ENCODE measurements around the gene CTDP1. TPM values are rescaled to one million over a fixed set of nuclear protein-coding genes. Genes with fewer than 3 reads are reported as not detected.
"Not testable (repeated sequence)": the region's sequence is repeated elsewhere in the genome, so short reads cannot be mapped to it uniquely, and the experiment has no call there.

The CTDP1 gene
- total RNA-seq, 1 donor from 2014 or later = 27.3 TPM

DNA sequence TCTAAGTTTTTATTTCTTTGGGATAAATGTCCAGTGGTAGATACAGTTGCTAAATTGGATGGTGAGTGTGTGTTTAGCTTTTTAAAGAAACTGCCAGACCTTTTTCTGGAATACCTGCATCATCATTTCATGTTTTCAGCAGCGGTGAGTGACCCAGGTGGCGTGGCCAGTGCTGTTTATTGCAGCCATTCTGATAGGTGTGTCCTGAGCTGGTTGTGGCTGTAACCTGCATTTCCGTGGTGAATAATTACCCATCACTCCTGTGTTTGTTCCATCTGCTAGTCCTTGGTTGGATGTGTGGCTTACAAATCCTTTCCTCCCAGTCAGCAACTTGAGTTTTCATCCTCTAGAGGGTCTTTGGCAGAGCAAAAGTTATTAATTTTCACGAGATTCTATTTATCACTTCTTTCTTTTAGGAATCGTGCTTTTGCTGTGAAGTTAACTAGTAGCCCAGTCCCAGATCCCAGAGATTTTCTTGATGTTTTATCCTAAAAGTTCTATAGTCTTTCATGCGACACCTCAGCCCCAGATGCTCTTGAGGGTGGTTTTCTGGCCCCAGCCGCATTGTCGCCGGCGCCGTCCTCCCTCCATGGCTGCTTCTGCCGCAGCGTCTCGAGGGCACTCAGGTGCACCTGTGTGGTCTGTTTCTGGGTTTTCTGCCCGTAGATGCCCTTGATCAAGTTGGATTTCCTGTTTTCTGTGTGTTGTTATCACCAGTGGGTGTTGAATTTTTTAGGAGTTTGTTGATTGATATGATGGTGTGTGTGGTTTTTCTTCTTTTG, 44.9 kb downstream of the CTDP1 start:
- DNase-seq (ENCODE audit: low spot score) = no peak

- no peak for DNase-seq (ENCODE audit: low spot score)
Observed at GRCh38 chr18:79725486-79725885, 45.9 kb downstream of the CTDP1 start.

GRCh38 chr18:79726721-79727120, 47.1 kb downstream of the CTDP1 start:
- DNase-seq (ENCODE audit: low spot score) = no peak

- DNase-seq (ENCODE audit: low spot score) = no peak
Observed at GRCh38 chr18:79727211-79727610, 47.6 kb downstream of the CTDP1 start.

GRCh38 chr18:79728931-79729586, 49.5 kb downstream of the CTDP1 start:
- DNase-seq (ENCODE audit: low spot score) = no peak

GRCh38 chr18:79729611-79730010, 50.0 kb downstream of the CTDP1 start:
- DNase-seq (ENCODE audit: low spot score) = no peak

DNA sequence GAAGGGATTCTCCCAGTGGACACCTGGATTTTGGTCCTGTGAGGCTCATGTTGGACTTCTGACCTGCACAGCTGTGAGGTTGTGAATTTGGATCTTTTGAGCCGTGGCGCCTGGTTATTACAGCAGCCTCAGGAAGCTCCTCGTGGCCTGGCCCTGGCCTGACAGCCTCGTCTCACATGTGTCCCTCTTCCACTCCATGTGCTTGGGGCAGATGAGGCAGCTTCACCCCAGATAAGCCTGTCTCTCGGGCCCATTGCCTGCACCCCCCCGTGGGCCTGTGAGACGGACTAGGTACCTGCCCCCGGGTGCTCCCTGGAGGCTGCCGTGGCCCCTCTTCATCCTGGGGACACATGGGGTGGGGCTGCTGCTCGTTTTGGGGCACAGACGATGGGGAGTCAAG, 51.2 kb downstream of the CTDP1 start:
- no peak for DNase-seq (ENCODE audit: low spot score)

DNA sequence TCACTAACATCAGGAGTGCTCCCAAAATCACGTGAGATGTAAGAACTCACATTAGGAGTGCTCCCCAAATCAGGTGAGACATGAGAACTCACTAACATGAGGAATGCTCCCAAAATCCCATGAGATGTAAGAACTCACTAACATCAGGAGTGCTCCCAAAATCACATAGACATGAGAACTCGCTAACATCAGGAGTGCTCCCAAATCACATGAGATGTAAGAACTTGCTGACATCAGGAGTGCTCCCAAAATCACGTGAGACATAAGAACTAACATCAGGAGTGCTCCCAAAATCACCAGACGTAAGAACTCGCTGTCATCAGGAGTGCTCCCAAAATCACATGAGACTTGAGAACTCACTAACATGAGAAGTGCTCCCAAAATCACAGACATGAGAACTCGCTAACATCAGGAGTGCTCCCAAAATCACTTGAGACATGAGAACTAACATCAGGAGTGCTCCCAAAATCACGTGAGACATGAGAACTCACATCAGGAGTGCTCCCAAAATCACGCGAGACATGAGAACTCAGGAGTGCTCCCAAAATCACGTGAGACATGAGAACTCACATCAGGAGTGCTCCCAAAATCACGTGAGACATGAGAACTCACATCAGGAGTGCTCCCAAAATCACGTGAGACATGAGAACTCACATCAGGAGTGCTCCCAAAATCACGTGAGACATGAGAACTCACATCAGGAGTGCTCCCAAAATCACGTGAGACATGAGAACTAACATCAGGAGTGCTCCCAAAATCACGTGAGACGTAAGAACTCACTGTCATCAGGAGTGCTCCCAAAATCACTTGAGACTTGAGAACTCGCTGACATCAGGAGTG, 52.5 kb downstream of the CTDP1 start:
- DNase-seq (ENCODE audit: low spot score) = not testable (repeated sequence)

DNA sequence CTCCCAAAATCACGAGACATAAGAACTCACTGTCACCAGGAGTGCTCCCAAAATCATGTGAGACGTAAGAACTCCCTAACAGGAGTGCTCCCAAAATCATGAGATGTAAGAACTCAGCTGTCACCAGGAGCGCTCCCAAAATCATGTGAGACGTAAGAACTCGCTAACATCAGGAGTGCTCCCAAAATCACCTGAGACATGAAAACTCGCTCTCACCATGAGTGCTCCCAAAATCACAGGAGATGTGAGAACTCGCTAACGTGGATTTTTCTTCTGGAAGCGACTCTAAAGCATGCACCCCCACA, 53.1 kb downstream of the CTDP1 start:
- DNase-seq (ENCODE audit: low spot score) = no peak

GRCh38 chr18:79733135-79733701, 53.6 kb downstream of the CTDP1 start:
- DNase-seq (ENCODE audit: low spot score) = no peak

DNA sequence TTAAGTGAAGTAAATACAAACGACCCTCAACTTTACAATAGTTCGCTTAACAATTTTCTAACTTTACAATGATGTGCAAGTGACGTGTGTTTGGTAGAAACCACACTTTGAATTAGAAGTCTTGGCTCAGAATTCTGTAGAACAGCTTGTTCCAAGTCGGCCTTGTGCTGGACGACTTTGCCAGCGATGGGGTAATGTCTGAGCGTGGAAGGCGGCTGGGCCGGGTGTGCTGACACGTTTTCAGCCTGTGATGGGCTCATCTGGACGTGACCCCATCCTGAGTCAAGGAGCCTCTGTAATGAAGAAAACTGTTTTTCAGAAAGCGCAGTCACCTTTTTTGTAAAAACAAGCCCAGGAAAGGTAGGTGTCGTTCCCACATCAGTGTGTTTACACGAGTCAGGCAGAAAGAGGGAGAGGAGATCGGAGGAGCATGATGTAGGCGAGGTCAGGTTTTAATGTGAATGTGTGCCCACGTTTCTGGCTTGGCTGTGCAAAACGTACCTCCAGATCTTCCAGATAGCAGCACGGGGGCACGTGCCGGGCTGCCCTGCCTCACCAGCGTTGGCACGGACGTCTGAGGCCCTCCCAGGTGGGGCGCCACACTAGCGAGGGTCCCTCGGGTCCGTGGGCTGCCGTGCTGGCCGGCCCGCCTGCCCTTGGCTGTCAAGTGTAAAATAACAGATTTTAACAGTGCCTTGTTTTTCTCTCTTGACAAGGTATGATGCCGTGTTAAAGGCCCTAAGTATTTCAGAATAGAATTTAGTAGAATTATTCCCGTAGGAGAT, 54.6 kb downstream of the CTDP1 start:
- no peak for DNase-seq (ENCODE audit: low spot score)

- no peak for DNase-seq (ENCODE audit: low spot score)
Observed at GRCh38 chr18:79735071-79735980, 55.7 kb downstream of the CTDP1 start.

DNA sequence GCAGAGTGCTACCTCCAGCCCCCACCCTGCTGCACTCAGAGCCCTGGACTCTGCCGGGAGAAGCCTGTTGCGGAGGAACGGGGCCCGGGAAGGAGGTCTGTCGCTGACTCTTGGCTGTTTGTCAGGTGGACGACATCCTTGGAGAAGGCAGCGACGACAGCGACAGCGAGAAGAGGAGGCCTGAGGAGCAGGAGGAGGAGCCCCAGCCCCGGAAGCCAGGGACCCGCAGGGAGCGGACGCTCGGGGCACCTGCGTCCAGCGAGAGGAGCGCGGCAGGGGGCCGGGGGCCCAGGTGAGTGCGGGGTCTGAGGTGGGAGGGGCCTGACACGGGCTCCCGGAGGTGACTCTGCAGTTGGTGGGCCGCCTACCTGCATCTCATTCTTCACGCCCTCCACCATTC, 56.6 kb downstream of the CTDP1 start:
- DNase-seq (ENCODE audit: low spot score) = no peak

GRCh38 chr18:79736846-79737245, 57.2 kb downstream of the CTDP1 start:
- DNase-seq (ENCODE audit: low spot score) = no peak

GRCh38 chr18:79737426-79737825, 57.8 kb downstream of the CTDP1 start:
- DNase-seq (ENCODE audit: low spot score) = no peak

DNA sequence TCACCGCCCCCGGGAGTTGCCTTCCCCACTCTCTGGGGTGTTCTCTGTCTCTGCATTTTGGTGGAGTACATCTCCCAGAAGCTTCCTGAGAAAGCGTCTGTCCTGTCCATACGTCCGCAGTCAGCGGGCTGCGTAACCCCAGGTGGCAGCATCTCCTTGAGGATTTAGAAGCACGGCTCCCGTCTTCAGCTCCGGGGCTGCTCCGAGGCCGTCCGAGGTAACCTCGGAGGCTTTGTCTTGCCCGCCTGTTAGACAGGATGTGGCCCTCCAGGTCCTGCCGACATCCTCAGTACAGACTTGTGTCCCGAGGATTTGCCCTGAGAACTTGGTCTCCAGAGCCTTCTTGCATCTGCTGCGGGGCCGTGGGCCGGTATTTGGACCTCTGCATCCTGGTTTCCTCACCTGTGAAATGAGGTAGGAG, 58.4 kb downstream of the CTDP1 start:
- no peak for DNase-seq (ENCODE audit: low spot score)

DNA sequence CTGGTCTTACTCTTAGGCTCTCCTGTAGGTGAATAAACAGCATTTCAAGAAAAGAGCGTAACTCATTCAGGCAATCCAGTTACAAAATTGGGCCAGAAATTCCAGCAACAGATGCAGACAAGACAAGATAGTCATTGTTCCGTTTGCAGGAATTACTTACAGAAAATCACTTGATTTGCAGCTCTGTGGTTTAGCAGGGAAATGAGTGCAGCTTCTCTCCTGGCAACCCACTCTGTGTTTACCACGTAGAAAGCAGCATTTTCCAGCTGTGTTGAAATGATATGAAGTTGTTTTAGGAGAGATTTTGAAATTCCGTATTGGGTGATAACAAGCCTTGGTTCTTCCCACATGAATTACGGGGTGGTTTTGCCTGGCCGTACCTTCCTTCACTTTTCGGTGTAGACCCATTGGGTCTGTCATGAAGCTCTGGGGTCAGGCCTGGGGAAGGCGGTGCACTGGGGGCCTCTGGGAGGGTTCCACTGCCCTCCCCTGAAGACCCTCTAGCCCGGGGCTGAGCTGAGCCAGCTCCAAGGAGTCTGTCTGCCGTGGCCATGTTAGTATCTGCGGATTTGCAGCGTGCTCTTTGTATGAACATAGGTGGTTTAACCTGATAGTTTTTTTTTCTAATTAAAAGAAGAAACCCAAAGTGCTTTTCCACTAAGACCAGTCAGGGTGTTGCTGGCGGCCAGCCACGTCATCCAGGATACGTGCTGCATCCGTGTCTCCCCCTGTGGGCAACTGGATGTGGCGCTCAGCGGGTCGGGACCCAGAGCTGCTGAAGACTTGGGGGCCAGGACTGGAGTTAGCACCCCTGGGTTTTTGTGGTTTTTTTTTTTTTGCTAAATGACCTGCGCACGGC, 59.2 kb downstream of the CTDP1 start:
- DNase-seq (ENCODE audit: low spot score) = no peak

- no peak for DNase-seq (ENCODE audit: low spot score)
Observed at GRCh38 chr18:79739440-79739778, 59.8 kb downstream of the CTDP1 start.

DNA sequence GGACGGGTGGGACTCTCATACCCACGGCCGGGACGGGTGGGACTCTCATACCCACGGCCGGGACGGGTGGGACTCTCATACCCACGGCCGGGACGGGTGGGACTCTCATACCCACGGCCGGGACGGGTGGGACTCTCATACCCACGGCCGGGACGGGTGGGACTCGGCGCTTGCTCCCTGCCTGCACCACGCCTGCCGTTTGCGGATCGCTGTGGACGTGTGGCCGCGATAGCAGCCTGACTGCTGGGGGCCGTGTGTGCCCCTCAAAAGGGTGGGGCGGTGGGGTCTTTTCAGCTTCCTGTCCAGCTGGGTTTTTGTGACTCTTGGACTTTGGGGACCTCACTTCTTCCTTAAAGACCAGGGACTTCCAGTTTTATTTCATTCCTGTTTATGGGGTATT, 60.4 kb downstream of the CTDP1 start:
- DNase-seq (ENCODE audit: low spot score) = not testable (repeated sequence)

Measured in mucosa of gallbladder (tissue), 1 donor.